Measurements from ENCODE around the gene SYN1.

DNA sequence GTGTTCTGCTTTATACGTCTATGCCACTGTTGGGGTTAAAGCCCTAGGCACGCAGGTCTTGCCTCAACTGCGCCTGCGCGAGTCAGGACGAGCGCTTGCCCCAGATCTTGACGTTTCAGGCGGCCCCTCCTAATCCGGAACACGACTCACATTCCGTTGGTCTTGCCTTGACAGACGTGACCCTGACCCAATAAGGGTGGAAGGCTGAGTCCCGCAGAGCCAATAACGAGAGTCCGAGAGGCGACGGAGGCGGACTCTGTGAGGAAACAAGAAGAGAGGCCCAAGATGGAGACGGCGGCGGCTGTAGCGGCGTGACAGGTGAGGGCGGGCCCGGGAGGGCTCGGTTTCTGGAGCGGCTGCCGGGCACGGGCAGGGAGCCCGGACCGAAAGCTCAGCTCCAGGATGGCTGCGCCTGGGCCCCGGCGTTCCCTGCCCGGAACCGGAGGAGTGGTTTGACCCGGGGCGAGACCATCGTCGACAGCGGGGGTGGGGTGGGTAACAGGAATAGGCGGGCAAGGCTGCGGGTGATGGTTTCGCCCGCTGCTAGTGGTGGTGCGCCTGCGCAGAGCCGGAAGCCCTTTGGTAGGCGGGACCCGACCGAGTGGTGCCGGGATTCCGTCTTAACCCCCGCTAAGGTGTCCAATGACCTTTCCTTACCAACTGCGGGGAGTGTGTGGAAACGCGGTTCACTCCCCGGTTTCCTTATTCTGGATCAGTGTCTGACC is 58.6 kb downstream of the SYN1 start, which contains the start of gene ARAF:
- TF ChIP-seq, protein P1, sequence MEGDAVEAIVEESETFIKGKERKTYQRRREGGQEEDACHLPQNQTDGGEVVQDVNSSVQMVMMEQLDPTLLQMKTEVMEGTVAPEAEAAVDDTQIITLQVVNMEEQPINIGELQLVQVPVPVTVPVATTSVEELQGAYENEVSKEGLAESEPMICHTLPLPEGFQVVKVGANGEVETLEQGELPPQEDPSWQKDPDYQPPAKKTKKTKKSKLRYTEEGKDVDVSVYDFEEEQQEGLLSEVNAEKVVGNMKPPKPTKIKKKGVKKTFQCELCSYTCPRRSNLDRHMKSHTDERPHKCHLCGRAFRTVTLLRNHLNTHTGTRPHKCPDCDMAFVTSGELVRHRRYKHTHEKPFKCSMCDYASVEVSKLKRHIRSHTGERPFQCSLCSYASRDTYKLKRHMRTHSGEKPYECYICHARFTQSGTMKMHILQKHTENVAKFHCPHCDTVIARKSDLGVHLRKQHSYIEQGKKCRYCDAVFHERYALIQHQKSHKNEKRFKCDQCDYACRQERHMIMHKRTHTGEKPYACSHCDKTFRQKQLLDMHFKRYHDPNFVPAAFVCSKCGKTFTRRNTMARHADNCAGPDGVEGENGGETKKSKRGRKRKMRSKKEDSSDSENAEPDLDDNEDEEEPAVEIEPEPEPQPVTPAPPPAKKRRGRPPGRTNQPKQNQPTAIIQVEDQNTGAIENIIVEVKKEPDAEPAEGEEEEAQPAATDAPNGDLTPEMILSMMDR (IDR thresholded peaks at IDR 0.05), result no peak
- TF ChIP-seq EP300 (IDR thresholded peaks at IDR 0.05), result no peak

All from sigmoid colon (tissue), 4 donors.